ENCODE measurements around the gene GNB4. TPM values are rescaled to one million over a fixed set of nuclear protein-coding genes. Genes with fewer than 3 reads are reported as not detected.

Gene GNB4
- total and polyA plus RNA-seq, 9 of the 15 experiments (the other 6 are each of a cell fraction or from before 2014, with no cell fraction given) = 6.8 to 36.7 (median 21.4) TPM

DNA sequence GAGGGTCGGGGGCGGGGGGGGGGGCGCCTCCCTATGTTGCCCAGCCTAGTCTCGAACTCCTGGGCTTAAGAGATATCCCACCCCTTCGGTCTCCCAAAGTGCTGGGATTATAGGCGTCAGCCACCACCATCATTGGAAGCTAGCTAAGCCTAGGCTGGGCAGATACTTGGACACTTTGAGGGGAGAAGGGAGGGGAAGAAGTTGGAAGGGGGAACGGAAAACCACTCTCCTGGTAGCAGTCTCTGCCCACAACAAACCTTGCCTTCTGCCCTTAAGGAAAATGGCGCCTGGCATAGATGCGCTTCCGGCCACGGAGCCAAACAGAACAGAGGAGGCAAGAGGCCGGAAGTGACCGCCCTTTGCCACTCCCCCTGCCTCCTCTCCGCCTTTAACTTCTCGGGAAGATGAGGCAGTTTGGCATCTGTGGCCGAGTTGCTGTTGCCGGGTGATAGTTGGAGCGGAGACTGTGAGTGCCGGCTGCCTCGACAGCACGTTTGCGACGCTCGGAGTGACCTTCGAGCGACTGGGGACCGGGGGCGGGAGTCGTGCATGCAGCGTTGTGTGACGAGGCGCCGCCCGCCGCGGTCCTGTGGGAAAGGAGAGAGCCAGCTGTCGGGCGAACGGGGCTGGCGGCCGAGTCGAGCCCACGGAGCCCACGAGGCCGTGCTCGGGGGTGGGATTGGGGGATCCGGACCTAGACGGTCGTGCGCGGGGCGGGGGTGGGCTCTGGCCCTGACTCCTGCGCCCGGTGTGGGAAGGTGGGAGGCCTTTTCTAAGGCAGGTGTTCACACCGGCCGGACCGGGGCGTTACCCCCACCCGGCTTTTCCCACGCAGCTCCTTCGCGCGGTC, 103.7 kb downstream of the GNB4 start, which contains the start of gene MFN1 (continued):
- TF ChIP-seq, protein P1, sequence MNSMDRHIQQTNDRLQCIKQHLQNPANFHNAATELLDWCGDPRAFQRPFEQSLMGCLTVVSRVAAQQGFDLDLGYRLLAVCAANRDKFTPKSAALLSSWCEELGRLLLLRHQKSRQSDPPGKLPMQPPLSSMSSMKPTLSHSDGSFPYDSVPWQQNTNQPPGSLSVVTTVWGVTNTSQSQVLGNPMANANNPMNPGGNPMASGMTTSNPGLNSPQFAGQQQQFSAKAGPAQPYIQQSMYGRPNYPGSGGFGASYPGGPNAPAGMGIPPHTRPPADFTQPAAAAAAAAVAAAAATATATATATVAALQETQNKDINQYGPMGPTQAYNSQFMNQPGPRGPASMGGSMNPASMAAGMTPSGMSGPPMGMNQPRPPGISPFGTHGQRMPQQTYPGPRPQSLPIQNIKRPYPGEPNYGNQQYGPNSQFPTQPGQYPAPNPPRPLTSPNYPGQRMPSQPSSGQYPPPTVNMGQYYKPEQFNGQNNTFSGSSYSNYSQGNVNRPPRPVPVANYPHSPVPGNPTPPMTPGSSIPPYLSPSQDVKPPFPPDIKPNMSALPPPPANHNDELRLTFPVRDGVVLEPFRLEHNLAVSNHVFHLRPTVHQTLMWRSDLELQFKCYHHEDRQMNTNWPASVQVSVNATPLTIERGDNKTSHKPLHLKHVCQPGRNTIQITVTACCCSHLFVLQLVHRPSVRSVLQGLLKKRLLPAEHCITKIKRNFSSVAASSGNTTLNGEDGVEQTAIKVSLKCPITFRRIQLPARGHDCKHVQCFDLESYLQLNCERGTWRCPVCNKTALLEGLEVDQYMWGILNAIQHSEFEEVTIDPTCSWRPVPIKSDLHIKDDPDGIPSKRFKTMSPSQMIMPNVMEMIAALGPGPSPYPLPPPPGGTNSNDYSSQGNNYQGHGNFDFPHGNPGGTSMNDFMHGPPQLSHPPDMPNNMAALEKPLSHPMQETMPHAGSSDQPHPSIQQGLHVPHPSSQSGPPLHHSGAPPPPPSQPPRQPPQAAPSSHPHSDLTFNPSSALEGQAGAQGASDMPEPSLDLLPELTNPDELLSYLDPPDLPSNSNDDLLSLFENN (IDR thresholded peaks at IDR 0.05; ENCODE audit: low read depth in 2 of 2, low read length in 2 of 2) = peak in 1 of 2 experiments; percentile 25; a peak in 1 of 4 replicates
- TF ChIP-seq TAF1 (IDR thresholded peaks at IDR 0.05; ENCODE audit: control insufficient read depth, extremely low read depth, insufficient read depth, low read length, severe bottlenecking) (peak; percentile 52), NFRKB (IDR thresholded peaks at IDR 0.05; ENCODE audit: low read depth) (peak; percentile 84), FOXA3 (CRISPR knock-in tag; conservative IDR thresholded peaks at IDR 0.05 in 1 of 2, IDR thresholded peaks at IDR 0.05 in 1 of 2) (peak in 1 of 2 experiments; percentile 16; a peak in 1 of 4 replicates), LEF1 (IDR thresholded peaks at IDR 0.05) (no peak), COPS2 (conservative IDR thresholded peaks at IDR 0.05) (no peak), GABPB1 (CRISPR knock-in tag; IDR thresholded peaks at IDR 0.05) (peak; percentile 96), ATF1 (CRISPR knock-in tag; IDR thresholded peaks at IDR 0.05) (no peak), ATF1 (tag; IDR thresholded peaks at IDR 0.05) (peak; percentile 94), BCOR (IDR thresholded peaks at IDR 0.05) (no peak), LCOR (CRISPR knock-in tag; IDR thresholded peaks at IDR 0.05) (peak; percentile 89), FOXA1 (IDR thresholded peaks at IDR 0.05; ENCODE audit: borderline replicate concordance) (no peak), ZNF780A (CRISPR knock-in tag; IDR thresholded peaks at IDR 0.05) (no peak), TBP (optimal IDR thresholded peaks at IDR 0.05; ENCODE audit: low read depth, low read length) (peak; percentile 78), TRIM24 (IDR thresholded peaks at IDR 0.05) (0 out of 4 replicates have a peak, but pooled peaks of 1 of the 2 experiments have one; percentile 19)
- TF ChIP-seq, protein P2, sequence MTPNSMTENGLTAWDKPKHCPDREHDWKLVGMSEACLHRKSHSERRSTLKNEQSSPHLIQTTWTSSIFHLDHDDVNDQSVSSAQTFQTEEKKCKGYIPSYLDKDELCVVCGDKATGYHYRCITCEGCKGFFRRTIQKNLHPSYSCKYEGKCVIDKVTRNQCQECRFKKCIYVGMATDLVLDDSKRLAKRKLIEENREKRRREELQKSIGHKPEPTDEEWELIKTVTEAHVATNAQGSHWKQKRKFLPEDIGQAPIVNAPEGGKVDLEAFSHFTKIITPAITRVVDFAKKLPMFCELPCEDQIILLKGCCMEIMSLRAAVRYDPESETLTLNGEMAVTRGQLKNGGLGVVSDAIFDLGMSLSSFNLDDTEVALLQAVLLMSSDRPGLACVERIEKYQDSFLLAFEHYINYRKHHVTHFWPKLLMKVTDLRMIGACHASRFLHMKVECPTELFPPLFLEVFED (CRISPR knock-in tag; conservative IDR thresholded peaks at IDR 0.05) = no peak
- TF ChIP-seq, protein P3, sequence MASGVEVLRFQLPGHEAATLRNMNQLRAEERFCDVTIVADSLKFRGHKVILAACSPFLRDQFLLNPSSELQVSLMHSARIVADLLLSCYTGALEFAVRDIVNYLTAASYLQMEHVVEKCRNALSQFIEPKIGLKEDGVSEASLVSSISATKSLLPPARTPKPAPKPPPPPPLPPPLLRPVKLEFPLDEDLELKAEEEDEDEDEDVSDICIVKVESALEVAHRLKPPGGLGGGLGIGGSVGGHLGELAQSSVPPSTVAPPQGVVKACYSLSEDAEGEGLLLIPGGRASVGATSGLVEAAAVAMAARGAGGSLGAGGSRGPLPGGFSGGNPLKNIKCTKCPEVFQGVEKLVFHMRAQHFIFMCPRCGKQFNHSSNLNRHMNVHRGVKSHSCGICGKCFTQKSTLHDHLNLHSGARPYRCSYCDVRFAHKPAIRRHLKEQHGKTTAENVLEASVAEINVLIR (CRISPR knock-in tag; IDR thresholded peaks at IDR 0.05) = peak; percentile 23; the same call in 1 of the 2 replicates
- TF ChIP-seq, protein P4, sequence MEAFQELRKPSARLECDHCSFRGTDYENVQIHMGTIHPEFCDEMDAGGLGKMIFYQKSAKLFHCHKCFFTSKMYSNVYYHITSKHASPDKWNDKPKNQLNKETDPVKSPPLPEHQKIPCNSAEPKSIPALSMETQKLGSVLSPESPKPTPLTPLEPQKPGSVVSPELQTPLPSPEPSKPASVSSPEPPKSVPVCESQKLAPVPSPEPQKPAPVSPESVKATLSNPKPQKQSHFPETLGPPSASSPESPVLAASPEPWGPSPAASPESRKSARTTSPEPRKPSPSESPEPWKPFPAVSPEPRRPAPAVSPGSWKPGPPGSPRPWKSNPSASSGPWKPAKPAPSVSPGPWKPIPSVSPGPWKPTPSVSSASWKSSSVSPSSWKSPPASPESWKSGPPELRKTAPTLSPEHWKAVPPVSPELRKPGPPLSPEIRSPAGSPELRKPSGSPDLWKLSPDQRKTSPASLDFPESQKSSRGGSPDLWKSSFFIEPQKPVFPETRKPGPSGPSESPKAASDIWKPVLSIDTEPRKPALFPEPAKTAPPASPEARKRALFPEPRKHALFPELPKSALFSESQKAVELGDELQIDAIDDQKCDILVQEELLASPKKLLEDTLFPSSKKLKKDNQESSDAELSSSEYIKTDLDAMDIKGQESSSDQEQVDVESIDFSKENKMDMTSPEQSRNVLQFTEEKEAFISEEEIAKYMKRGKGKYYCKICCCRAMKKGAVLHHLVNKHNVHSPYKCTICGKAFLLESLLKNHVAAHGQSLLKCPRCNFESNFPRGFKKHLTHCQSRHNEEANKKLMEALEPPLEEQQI (IDR thresholded peaks at IDR 0.05) = 0 out of 2 replicates have a peak, but pooled peaks have one; percentile 26

All from K562 (cell line).